SKM-1 (cell line): ENCODE measurements around the gene MUSTN1.
A peak's percentile ranks its signal among the peaks of the same experiment; 100 is the strongest.

Source experiments
- DNase-seq: peaks from one replicate; lab custom pipeline; 2025; ENCODE audit not compliant: unreplicated experiment; lab: John Stamatoyannopoulos, UW

The MUSTN1 gene

GRCh38 chr3:52836471-52836845, 1.6 kb upstream of the MUSTN1 start:
- no peak for DNase-seq

DNA sequence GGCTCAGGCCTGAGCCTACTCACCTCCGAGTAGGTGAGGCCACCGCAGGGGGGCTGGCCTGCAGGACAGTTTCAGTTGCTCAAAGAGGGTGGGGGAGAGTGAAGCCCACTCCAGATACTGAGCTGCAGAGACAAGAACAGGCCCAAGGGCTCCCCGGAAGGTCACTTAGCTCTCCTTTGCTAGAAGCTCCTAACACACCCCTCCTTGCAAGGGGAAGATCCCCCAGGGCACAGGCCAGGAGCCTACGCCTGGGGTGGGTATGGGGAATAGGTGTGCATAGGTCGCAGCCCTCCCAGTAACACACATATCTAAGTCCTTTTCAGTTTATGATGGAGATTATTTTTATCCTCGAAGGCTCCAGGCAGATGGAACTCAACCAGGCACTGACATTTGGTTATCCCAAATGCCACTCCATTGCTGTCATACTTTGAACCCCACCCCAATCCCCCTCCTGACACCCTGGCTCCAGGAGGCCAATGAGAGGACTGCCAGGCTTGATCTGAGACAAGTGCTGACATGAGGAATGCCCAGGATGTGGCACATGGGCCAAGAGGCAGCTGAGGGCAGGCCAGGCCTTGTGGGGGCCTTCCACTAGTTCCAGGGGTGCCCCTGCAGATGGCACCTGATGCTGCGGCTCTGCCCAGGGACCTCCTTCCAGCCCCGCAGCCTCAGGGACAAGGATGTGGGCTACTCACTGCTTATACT, 1.1 kb upstream of the MUSTN1 start:
- DNase-seq: no peak

GRCh38 chr3:52833202-52833601, 1.6 kb downstream of the MUSTN1 start:
- no peak for DNase-seq

DNA sequence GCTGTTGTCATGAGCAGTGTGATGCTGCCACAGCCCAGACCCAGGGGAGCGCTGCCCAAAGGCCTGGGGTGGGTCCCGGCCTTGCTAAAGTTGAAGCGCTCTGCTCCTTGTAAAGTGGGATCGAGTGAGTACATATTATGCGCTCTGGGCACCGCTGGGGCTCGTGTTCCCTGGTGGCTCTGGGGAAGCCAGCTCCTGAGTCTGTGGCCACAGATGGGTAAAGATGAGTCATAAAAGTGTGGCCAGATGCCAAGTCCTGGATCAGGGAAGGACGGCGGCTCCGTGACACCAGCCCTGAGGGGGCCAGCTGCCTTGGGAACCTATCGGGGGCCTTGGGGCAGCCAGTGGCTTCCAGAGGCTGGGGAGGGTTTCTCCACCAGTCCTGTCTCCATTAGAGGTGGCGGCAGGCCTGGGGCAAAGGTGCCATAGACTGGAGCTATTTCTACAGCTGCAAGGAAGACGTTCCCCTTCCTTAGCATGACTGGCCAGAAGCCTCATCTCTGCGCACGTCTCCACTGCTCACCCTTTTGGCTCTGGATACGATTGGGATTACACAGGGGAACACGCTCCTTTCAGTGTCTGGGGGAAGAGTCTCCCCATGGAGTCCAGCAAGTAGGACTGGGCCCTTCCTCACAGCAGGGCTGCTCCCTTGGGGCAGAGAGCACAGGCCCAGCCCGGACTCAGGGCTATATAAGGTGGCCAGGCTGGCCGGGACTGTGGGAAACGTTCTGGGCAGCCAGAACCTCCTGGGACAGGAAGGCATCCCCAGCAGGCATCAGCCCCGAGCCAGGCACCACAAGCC, 3.1 kb downstream of the MUSTN1 start:
- DNase-seq: no peak

DNA sequence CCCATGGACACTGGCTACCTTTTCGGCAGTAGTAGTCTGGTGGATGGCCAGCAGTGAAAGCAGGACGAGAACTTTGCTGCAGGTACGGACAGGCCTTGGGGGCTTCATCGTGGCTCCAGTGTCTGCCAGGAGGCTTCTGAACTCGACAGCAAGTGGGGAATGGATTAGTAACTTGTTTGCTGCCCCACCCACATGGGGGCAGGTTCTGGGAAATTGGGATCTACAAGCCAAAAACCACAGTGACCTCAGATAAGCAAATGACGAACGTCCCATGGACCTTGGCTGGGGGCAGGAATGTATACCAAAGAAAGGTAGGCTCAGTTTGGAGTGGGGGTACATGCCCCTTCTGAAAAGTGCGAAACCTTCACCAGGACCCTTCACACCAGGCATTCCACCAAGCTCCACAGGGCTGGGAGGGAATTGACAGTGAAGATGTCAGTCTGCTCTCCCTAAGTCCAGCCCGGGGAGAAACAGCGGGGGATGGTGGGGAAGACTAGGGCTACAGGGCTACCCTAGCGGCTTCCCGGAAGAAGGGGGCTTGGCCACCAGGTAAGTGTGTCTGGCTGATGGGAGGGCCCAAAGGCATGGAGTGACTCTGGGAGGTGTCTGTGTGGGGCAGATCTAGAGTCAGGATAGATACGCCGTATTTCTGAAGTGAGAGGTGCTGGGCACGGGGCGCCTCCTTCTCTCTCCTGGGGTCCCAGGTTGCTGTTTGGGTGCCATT, 4.1 kb downstream of the MUSTN1 start, which contains the start of gene ITIH4:
Gene ITIH4 (minus strand): TSS at position 138 of the 724 bp plus-strand sequence. CDS start 30 bp downstream, at position 108.
- DNase-seq: no peak

GRCh38 chr3:52829906-52830463, 4.8 kb downstream of the MUSTN1 start:
- DNase-seq: no peak

GRCh38 chr3:52829482-52829881, 5.3 kb downstream of the MUSTN1 start:
- no peak for DNase-seq

- DNase-seq: no peak
Observed at GRCh38 chr3:52827866-52828376, 6.9 kb downstream of the MUSTN1 start.

GRCh38 chr3:52827441-52827840, 7.4 kb downstream of the MUSTN1 start:
- DNase-seq: no peak

DNA sequence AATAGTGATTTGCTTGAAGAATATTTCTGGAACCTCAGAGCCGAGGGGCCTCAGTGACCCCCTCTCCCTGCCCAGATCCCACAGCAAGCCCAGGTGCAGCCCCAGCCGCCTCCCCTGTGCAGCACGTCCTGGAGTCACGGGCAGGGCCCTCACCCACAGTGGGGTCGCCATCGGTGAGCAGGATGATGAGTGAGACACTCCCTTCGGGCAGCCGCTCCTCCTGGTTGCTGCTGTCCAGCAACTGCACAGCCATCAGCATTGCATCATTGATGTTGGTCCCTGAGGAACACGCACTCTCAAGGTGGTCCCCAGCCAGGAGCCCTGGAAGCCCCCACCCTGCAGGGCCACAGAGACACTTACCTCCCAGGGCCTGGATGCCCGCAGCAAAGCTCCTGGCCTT, 10.8 kb downstream of the MUSTN1 start:
- DNase-seq: no peak

- no peak for DNase-seq
Observed at GRCh38 chr3:52822363-52822762, 12.5 kb downstream of the MUSTN1 start.

DNA sequence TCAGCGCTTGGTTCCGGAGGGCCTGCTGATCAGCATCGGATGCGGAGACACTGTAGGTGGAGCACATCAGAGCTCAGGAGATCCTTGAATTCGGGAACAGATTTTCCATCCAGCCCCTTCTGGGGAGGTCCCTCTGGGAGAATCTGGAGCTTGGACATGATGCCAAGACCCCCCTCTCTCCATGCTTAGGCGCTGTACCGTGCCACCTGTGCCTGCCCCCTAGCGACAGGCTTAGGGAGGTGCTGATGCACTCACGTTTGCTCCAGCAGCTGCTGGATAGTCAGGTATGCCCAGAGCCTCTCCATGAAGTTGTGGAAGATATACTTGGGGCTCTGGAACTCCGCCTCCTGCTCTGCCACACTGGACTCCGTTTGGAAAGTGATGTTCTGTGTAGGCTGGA, 14.1 kb downstream of the MUSTN1 start:
- DNase-seq: peak; percentile 50

DNA sequence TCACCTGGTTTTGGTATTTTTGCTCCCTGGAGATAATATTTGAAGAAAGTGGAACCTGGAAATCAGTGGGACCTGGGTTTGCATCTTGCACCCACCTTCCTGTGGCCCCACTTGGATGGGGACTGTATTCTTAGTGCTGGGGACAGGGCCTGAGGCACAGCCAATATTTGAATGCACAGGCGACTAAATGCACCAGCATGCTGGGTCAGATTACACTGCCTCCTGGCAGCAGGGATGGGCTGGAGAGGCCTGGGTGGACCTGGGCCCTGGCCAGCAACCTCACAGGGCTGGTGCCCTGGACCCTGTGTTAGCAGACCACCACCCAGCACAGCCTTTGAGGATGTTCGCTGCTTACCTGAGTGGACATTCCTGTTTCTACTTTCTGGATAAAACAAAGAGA, 14.9 kb downstream of the MUSTN1 start:
- no peak for DNase-seq

- no peak for DNase-seq
Observed at GRCh38 chr3:52817860-52818259, 17.0 kb downstream of the MUSTN1 start.

- no peak for DNase-seq
Observed at GRCh38 chr3:52817221-52817620, 17.6 kb downstream of the MUSTN1 start.

- DNase-seq: no peak
Observed at GRCh38 chr3:52816654-52817053, 18.2 kb downstream of the MUSTN1 start.

GRCh38 chr3:52816199-52816598, 18.6 kb downstream of the MUSTN1 start:
- DNase-seq: no peak

- DNase-seq: no peak
Observed at GRCh38 chr3:52813810-52814209, 21.0 kb downstream of the MUSTN1 start.

- no peak for DNase-seq
Observed at GRCh38 chr3:52811452-52812011, 23.3 kb downstream of the MUSTN1 start.

GRCh38 chr3:52810923-52811322, 23.9 kb downstream of the MUSTN1 start:
- DNase-seq: no peak
